Transverse colon (tissue), 4 donors: Measurements from ENCODE around the gene ZNF318. TPM values are rescaled to one million over a fixed set of nuclear protein-coding genes. Genes with fewer than 3 reads are reported as not detected.

Experiments
- DNase-seq: peaks from one replicate; pipeline ENCODE4 v3.0.0-alpha.2; 2019
- H3K27ac ChIP-seq, 4 donors: fragments of 200-600 bp; sonication (generic); 2 replicates each; pipeline ENCODE4 v1.5.1; 2016 to 2018; ENCODE audit warnings: inconsistent platforms in 4 of 4
- H3K27me3 ChIP-seq: fragments of 200-600 bp; sonication (generic); 2 replicates; pipeline ENCODE4 v1.5.1; 2017; ENCODE audit warnings: inconsistent platforms
- H3K36me3 ChIP-seq, 4 donors: fragments of 200-600 bp; sonication (generic); 2 replicates each; pipeline ENCODE4 v1.5.1; 2017 to 2019; ENCODE audit warnings: inconsistent platforms in 4 of 4
- H3K4me1 ChIP-seq, 4 donors: fragments of 200-600 bp; sonication (generic); 2 replicates each; pipeline ENCODE4 v1.5.1; 2017 to 2020; ENCODE audit warnings: inconsistent platforms in 4 of 4
- H3K4me3 ChIP-seq, 4 donors: fragments of 200-600 bp; sonication (generic); 1 replicate in 1 of 4; 2 replicates in 3 of 4; pipeline versions ENCODE4 v1.5.1 to v1.6.1; 2017 to 2019; ENCODE audit warnings: inconsistent platforms in 4 of 4
- H3K9me3 ChIP-seq, 2 donors: fragments of 200-600 bp; sonication (generic); 2 replicates each; pipeline ENCODE4 v1.5.1; 2017 to 2019; ENCODE audit warnings: inconsistent platforms in 2 of 2
- EP300 ChIP-seq: sonication (generic); formaldehyde crosslinking; IDR thresholded peaks from one replicate; pipeline ENCODE4 v1.6.1; 2017; ENCODE audit warnings: antibody characterized with exemption, low read depth
- POLR2A ChIP-seq: fragments of 450-650 bp; IDR thresholded peaks from one replicate; pipeline ENCODE4 v1.6.1; 2016; ENCODE audit warnings: antibody characterized with exemption, mild to moderate bottlenecking, moderate library complexity
- POLR2AphosphoS5 ChIP-seq, 3 donors: sonication (generic); formaldehyde crosslinking; IDR thresholded peaks; one replicate each; pipeline ENCODE4 v1.6.1; 2016; ENCODE audit warnings: antibody characterized with exemption in 3 of 3
- WGBS, 2 donors: methylation state at CpG; one replicate each; pipeline ENCODE4 v1.1.5; 2018; ENCODE audit warnings: low coverage in 1 of 2; 5-methylcytosine and 5-hydroxymethylcytosine counted together
- in situ Hi-C, 4 donors: fragments of 200-750 bp; cut with MboI; loops; one replicate each; pipeline versions ENCODE4 v1.15.0 to v1.15.1; 2017; ENCODE audit warnings: low sequenced_read_pairs in 3 of 4, low pct_ligation_motif_present in 1 of 4, low pct_unique_long_range_greater_than_20kb in 1 of 4
- intact Hi-C: fragments of 100-400 bp; cut with DNase I; formaldehyde crosslinking; loops from one replicate; pipeline ENCODE4 v1.15.1; 2023; ENCODE audit warnings: low total_unique reads
- total RNA-seq, 4 donors: library from RNA; depleted of rRNA; stranded (reverse); fragments of >200 nt; gene quantifications; one replicate each; pipeline ENCODE4 v1.1.0, GENCODE V29; 2016
- TF ChIP-seq, protein P1 (sequence below), 5 experiments: fragments of 200-600 bp in 3 of 5; fragments of 450-650 bp in 2 of 5; sonication (generic) in 3 of 5; IDR thresholded peaks; 1 replicate in 2 of 5; 2 replicates in 3 of 5; pipeline ENCODE4 v1.5.1; 2016 to 2017; ENCODE audit warnings: antibody characterized with exemption in 5 of 5, inconsistent platforms in 3 of 5, mild to moderate bottlenecking in 2 of 5, moderate library complexity in 1 of 5

The ZNF318 gene
- total RNA-seq, 4 donors from 2014 or later = 13.0 to 17.5 (median 15.4) TPM

- in situ Hi-C loops (no loop called here), intact Hi-C loops (no loop called here)
- Histone ChIP-seq H3K27me3 (peaks cover 8% of the 10 kb centered on the region), H3K9me3 (no peaks in the 10 kb centered on the region), H3K27ac (no peak overlapping the region), H3K4me3 (no peak overlapping the region), H3K36me3 (no peaks in the 10 kb centered on the region), H3K4me1 (no peaks in the 10 kb centered on the region)
- TF ChIP-seq POLR2A (no peak), EP300 (no peak), POLR2AphosphoS5 (IDR thresholded peaks at IDR 0.05) (no peak)
- TF ChIP-seq, protein P1, sequence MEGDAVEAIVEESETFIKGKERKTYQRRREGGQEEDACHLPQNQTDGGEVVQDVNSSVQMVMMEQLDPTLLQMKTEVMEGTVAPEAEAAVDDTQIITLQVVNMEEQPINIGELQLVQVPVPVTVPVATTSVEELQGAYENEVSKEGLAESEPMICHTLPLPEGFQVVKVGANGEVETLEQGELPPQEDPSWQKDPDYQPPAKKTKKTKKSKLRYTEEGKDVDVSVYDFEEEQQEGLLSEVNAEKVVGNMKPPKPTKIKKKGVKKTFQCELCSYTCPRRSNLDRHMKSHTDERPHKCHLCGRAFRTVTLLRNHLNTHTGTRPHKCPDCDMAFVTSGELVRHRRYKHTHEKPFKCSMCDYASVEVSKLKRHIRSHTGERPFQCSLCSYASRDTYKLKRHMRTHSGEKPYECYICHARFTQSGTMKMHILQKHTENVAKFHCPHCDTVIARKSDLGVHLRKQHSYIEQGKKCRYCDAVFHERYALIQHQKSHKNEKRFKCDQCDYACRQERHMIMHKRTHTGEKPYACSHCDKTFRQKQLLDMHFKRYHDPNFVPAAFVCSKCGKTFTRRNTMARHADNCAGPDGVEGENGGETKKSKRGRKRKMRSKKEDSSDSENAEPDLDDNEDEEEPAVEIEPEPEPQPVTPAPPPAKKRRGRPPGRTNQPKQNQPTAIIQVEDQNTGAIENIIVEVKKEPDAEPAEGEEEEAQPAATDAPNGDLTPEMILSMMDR (IDR thresholded peaks at IDR 0.05) = no peak
- no peak for DNase-seq
- 90% methylated on average over 3 of the region's 3 CpGs; no CpG with 5 or more reads in 1 of the 2 donors for WGBS, 2 donors
Measured at GRCh38 chr6:43401730-43402129, 32.3 kb upstream of the ZNF318 start.

DNA sequence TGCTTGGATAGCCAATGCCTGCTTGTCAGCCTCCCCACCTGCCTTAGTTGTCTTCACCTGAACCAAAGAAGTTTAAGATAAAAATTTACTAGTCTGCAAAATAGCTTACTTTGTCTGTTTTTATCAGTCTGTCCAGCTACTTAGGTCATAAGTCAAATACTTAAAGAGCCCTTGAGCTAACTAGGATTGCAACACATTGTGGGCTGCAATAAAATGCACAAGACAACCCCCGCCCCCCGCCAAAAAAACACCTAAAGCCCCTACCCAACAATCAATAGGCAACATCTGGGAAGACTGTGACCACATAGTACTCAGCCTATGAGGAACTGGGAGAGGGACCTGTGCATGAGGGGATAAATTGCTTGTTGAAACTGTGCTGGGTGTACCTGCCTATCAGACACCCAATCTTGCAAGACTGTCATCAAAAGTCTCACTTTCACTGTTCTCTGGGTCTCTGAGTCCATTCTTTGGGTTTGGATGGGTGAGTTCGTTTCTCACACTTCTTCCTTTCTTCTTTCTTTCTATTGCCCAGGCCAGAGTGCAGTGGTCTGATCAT is 30.6 kb upstream of the ZNF318 start:
- WGBS, 2 donors = 57 to 71% methylated on average over 2 to 3 of the region's 3 CpGs
- no peak overlapping the region for H3K27ac ChIP-seq
- no peaks in the 10 kb centered on the region for H3K9me3 ChIP-seq
- H3K4me1 ChIP-seq = no peaks in the 10 kb centered on the region
- no peak for TF ChIP-seq EP300
- TF ChIP-seq, protein P1 (IDR thresholded peaks at IDR 0.05) = no peak
- TF ChIP-seq POLR2AphosphoS5 (IDR thresholded peaks at IDR 0.05) = no peak
- in situ Hi-C loops (no loop called here), intact Hi-C loops (no loop called here)
- H3K4me3 ChIP-seq = no peak overlapping the region
- DNase-seq = no peak
- peaks cover 5% of the 10 kb centered on the region for H3K27me3 ChIP-seq
- no peaks in the 10 kb centered on the region for H3K36me3 ChIP-seq

DNA sequence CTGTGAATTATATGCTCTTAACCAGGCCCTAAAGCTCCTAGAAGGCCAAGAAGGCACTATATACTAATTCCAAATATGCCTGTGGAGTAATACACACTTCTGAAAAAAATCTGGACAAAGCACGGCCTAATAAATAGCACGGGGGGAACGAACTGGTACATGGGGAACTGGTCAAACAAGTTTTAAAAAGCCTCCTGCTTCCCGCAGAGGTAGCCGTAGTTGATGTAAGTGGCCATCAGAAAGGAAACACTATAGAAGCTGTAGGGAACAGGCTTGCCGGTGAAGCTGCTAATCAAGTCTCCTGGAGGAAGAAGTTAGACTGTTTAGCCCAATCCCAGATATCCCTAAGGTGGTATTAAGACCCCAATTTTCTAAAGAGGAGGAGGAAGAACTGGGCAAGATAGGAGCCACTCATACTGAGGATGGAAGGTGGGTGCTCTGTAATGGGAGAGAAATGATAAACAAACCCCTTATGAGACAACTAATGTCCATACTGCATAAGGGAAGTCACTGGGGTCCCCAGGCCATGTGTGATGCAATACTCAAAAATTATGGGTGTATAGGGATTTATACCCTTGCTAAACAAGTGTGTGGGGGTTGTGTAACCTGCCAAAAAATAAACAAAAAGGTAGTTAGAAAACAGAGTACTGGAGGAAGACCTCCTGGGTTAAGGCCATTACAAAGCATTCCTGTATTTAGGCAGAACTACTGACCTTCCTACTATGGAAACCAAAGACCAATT is 27.1 kb upstream of the ZNF318 start:
- intact Hi-C loops (no loop called here), in situ Hi-C loops (no loop called here)
- Histone ChIP-seq H3K4me1 (no peaks in the 10 kb centered on the region), H3K9me3 (no peaks in the 10 kb centered on the region), H3K36me3 (no peaks in the 10 kb centered on the region), H3K4me3 (no peak overlapping the region), H3K27ac (no peak overlapping the region), H3K27me3 (peaks cover under 1% of the 10 kb centered on the region)
- DNase-seq = no peak
- WGBS, 2 donors = 40 to 58% methylated on average over 1 to 6 of the region's 6 CpGs
- TF ChIP-seq POLR2A (no peak), EP300 (no peak), POLR2AphosphoS5 (IDR thresholded peaks at IDR 0.05) (no peak)
- TF ChIP-seq, protein P1 (IDR thresholded peaks at IDR 0.05) = no peak

DNA sequence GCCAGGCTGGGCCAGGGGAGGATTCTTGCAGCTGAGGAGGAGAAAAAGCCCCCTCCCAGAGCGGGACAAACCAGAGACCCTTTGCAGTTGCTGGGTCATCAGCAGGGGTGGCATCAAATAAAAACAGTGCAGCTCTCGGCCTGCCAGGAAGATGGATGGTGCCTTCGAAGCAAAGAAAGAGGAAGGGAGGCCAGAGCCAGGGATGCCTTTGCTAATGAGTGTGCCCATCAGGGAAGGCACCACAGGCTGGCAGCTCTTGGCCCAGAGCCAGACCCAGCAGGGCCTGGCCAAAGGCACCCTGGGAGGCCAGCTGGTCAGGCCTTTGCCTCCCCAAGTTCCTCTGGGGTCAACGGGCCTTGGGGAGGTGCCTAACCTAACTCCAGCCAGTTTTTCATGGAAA is 26.3 kb upstream of the ZNF318 start:
- TF ChIP-seq, protein P1 (IDR thresholded peaks at IDR 0.05) = no peak
- TF ChIP-seq POLR2AphosphoS5 (IDR thresholded peaks at IDR 0.05) (no peak), POLR2A (no peak), EP300 (no peak)
- WGBS, 2 donors = 67 to 100% methylated on average over 1 to 4 of the region's 4 CpGs
- H3K36me3 ChIP-seq = no peaks in the 10 kb centered on the region
- in situ Hi-C loops = no loop called here
- no peak overlapping the region for H3K4me3 ChIP-seq
- H3K27me3 ChIP-seq = peaks cover 6% of the 10 kb centered on the region
- DNase-seq = no peak
- H3K27ac ChIP-seq = no peak overlapping the region
- intact Hi-C loops = no loop called here
- no peaks in the 10 kb centered on the region for H3K9me3 ChIP-seq
- no peaks in the 10 kb centered on the region for H3K4me1 ChIP-seq
